T-helper 1 cell treated with Interleukin-12 subunit alpha and Interleukin-12 subunit beta and Interleukin-4 antibody, amounts not matched to agents 30 ng/mL and 1 ng/mL, for 36 hours (primary cell): Measurements from ENCODE around the gene PTGS2. TPM values are rescaled to one million over a fixed set of nuclear protein-coding genes. Genes with fewer than 3 reads are reported as not detected.

Experiments
- intact Hi-C: fragments of 100-400 bp; cut with micrococcal nuclease; formaldehyde crosslinking; loops from one replicate; pipeline ENCODE4 v1.15.1; 2024
- total RNA-seq: library from RNA; stranded (reverse); gene quantifications from 2 replicates; pipeline ENCODE4 v1.2.3, GENCODE V29; 2022

Gene PTGS2
- total RNA-seq: 0.17 and 0.32 TPM in 2 replicates

DNA sequence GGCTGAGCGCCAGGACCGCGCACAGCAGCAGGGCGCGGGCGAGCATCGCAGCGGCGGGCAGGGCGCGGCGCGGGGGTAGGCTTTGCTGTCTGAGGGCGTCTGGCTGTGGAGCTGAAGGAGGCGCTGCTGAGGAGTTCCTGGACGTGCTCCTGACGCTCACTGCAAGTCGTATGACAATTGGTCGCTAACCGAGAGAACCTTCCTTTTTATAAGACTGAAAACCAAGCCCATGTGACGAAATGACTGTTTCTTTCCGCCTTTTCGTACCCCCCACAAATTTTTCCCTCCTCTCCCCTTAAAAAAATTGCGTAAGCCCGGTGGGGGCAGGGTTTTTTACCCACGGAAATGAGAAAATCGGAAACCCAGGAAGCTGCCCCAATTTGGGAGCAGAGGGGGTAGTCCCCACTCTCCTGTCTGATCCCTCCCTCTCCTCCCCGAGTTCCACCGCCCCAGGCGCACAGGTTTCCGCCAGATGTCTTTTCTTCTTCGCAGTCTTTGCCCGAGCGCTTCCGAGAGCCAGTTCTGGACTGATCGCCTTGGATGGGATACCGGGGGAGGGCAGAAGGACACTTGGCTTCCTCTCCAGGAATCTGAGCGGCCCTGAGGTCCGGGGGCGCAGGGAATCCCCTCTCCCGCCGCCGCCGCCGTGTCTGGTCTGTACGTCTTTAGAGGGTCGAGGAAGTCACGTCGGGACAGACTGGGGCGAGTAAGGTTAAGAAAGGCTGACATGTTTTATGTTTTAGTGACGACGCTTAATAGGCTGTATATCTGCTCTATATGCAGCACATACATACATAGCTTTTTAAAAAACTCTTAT lies at the start of gene PTGS2:
Gene PTGS2 (minus strand): TSS at position 179 of the 817 bp plus-strand sequence. CDS start 133 bp downstream, at position 46.
- intact Hi-C loops: loop anchor here (1.0 to 5.0 kb wide), 4 partner anchors 58 to 276 kb away; no protein-coding TSS in a partner anchor

- intact Hi-C loops: loop anchor here (1.0 to 5.0 kb wide), 4 partner anchors 83 to 319 kb away; no protein-coding TSS in a partner anchor
These were observed 42.6 kb upstream of the PTGS2 start for GRCh38 chr1:186722711-186723309.

- intact Hi-C loops: no loop called here
These were observed 37.1 kb upstream of the PTGS2 start for GRCh38 chr1:186717286-186717685.

GRCh38 chr1:186715887-186716809 lies 35.9 kb upstream of the PTGS2 start:
- intact Hi-C loops: no loop called here

- intact Hi-C loops: no loop called here
These were observed 30.5 kb upstream of the PTGS2 start for GRCh38 chr1:186710696-186711095.

DNA sequence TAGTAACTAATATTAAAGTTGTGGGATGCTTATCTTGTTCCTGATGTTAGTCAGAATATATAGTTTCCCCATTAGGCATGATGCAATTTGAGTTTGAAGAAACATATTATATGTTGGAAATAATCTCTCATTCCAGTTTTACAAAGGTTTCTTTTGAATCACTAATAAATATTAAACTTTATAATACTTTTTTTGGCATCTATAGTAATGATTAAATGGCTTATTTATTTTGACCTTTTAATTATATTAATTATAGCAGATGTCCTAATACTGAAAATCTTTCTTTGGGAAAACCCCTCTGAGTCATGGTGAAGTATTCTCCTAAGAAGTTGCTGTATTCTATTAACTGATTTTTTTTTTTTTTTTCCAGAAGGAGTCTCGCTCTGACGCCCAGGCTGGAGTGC lies 28.5 kb upstream of the PTGS2 start:
- intact Hi-C loops: no loop called here

GRCh38 chr1:186703209-186703766 lies 23.1 kb upstream of the PTGS2 start:
- intact Hi-C loops: no loop called here

DNA sequence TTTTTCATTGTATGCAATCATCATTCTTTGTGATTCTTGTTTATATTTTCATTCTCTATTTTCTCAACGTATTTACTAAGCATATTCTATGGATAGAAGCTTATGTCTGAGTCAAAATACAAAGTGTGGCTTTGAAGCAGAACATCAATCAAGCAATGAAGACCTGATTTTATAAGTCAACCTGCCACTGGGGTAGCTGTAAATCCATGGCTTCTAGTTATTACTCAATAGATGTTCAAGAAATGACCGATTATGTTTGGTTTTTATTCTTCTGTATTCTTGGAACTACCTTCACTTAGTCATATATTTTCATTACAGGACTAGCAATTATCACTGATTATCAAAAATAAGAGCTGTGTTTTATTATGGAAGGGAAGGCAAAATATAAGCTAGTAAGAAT lies 20.5 kb upstream of the PTGS2 start:
- intact Hi-C loops: no loop called here

GRCh38 chr1:186699519-186699918 lies 19.3 kb upstream of the PTGS2 start:
- intact Hi-C loops: no loop called here

DNA sequence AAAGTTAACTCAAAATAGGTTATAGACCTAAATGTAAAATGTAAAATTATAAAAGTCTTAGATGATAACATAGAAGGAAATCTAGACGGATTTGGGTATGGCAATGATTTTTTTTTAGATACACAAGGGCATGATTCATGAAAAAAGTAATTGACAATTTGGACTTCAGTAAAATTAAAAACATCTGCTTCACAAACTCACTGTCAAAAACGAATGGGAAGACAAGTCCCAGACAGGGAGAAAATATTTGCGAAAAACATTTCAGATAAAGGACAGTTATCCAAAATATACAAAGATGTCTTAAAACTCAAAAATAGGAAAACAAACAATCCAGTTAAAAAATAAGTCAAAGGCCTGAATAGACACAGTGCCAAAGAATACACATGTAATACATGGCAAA lies 9.7 kb upstream of the PTGS2 start:
- intact Hi-C loops: no loop called here

GRCh38 chr1:186689376-186689775 lies 9.2 kb upstream of the PTGS2 start:
- intact Hi-C loops: no loop called here

DNA sequence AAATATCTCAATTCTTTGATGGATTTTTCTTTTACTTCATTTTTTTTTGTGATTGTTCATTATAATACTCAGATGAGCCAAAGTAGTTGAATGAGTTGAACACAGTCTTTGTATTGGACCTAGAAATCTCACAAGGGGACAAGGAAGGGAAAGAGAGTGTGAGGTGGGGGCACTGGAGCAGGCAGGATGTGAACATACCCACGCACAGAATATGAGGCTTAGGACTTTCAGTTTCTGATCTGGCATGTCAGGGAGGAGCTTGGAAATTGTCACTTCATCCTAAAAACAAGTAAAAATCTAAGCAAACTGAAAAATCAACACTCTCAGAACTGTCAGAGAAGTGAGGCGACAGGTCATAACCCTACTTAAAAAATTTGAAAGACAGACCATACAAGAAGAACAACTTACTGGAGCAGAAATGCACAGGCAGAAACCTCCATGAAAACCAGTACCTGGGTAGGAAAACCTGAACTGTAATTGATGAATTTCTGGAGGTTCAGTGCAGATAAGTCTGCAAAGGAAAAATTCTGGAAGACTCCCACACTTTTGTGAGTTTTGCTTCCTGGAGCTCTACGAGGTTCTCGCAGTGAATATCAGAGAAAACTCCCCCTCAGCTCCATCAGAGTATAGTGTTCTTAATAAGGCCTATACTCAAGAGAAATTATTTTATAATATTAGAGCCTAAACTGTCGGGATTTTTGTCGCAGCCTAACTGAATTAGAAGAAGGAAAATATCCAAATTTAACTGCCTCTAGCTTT lies 3.6 kb upstream of the PTGS2 start:
- intact Hi-C loops: loop anchor here (5.0 kb wide), 1 partner anchor 202 kb away; no protein-coding TSS in a partner anchor

DNA sequence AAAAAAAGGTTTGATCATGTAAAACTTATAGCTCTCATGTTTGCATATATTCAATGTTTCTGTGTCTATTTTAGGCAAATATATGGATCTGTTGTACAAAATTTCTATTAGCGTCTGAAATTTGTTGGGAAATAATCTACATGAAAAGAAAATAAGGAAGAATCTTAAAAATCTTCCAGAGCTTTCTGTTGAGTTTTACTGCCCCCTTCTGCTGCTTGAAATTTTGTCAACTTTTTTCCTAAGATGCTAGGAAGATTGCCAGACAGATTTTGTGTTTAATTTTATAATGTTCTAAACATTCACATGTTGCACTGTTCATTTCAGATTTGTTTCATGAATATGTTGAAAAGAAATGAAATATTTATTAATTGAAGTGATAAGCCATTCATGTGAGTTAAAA lies 2.5 kb upstream of the PTGS2 start:
- intact Hi-C loops: loop anchor here (5.0 kb wide), 1 partner anchor 200 kb away; no protein-coding TSS in a partner anchor

- intact Hi-C loops: loop anchor here (2.0 to 5.0 kb wide), 3 partner anchors 57 to 277 kb away; no protein-coding TSS in a partner anchor
These were observed 1.6 kb upstream of the PTGS2 start for GRCh38 chr1:186681801-186682200.

GRCh38 chr1:186681121-186681520 lies 898 bp upstream of the PTGS2 start:
- intact Hi-C loops: loop anchor here (2.0 to 5.0 kb wide), 3 partner anchors 58 to 276 kb away; no protein-coding TSS in a partner anchor

DNA sequence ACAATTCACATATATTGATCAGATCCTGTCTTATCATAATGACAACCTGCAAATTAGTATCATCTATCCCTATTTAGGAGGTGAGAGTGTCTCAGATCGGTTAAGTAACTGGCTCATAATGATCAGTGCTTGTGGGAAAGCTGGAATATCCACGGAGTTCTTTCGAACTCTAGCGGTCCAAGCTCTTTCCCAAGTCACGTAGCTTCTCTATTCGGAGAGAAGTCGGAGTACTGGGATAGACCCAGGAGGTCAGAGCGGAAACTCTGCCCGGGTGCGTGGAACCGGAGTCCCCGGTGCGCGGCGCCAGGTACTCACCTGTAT lies 339 bp downstream of the PTGS2 start:
- intact Hi-C loops: loop anchor here (1.0 to 5.0 kb wide), 4 partner anchors 59 to 275 kb away; no protein-coding TSS in a partner anchor

- intact Hi-C loops: no loop called here
These were observed 2.1 kb downstream of the PTGS2 start for GRCh38 chr1:186678155-186678554.

GRCh38 chr1:186672596-186672995 lies 7.6 kb downstream of the PTGS2 start:
- intact Hi-C loops: no loop called here

GRCh38 chr1:186672131-186672530 lies 8.1 kb downstream of the PTGS2 start:
- intact Hi-C loops: no loop called here

DNA sequence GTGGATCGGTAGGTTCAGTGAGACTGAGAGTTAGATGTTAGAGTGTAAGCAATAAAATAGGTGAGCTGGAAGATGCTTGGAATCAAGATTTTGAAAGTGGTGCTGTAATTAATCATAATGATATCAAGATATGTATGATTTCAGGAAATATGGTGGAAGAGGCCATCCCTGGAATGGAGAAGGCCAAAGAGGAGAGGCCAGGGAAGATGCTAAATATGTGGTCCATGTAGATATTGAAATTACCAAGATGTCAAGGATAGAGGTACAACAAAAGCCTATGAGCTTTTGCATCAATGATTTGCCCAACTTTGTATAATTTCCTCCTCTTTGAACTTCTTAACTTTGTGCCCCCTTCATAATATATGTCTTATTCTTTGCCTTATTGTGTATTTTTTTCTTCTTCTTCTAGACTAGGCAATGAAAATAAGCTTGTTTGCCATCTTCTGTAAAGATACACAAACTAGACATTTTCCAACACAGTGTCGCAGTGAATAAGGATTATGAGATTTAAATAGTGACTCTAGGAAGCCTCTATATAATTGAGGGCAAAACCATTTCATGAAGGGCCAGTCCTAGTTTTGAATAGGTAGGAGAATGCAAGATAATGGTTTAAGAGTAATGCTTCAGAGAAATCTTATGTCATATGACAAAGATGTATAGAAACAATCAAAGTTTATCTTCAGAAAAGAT lies 8.9 kb downstream of the PTGS2 start:
- intact Hi-C loops: no loop called here
